GM12865 (cell line): ENCODE data around the gene CA5A.
"Not testable (repeated sequence)": the region's sequence is repeated elsewhere in the genome, so short reads cannot be mapped to it uniquely, and the experiment has no call there.

Experiments
- DNase-seq: peaks from one replicate; pipeline ENCODE4 v3.0.0; 2010; ENCODE audit warnings: low read depth
- H3K4me3 ChIP-seq: 2 replicates; pipeline ENCODE4 v1.5.1; 2011; ENCODE audit warnings: mild to moderate bottlenecking, low read depth, low read length, control low read depth
- TF ChIP-seq, protein P1 (sequence below): IDR thresholded peaks from 2 replicates; pipeline ENCODE4 v1.5.1; 2011; ENCODE audit warnings: low read length, control low read depth, low read depth, inconsistent platforms; ENCODE audit not compliant: insufficient read depth; ENCODE audit errors: missing control alignments

The CA5A gene

DNA sequence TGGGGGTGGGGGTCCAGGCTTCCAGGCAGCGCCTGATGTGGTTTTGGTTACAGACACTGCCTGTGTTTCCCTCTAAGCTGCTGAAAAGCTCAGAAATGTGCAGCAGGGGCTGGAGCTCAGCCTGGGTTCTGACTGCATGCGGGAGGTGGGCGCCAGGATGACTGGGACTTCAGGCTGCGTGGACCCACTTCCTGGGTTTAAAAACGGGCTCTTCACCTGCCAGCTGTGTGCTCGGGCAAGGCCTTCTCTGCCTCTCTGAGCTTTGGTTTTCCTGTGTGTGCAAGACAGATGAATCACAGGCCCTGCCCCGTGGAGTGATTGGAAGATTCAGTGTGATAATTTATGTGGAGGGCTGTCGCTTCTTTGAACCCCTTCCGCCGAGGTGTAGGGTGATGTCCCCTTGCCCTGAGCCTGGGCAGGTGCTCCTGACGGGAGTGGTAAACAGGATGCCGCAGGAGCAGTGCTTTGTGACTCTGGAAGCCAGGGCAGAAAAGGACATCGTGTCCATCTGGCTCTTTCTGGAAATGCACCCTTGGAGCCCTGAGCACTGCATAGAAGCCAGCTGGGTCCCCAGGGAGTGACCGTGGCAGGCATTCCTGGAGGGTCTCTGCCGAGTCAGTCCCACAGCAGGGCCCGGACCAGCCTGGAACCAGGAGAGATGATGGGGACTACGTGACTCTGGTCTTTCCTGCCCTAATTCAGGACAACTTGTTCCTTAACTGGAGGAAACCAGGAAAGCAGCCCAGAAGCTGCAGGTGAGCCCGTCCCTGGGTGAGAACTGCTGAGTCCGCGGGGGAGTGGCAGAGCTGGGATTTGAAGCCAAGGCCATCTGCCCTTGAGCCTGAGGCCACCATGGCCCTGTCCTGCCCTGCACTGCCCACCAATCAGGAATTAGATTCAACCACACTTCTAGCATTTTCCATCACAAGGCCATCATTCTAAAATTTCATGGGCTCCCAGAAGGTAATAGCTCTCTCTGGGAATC, 38.5 kb downstream of the CA5A start:
- DNase-seq = peak; percentile 22
- H3K4me3 ChIP-seq = no peak overlapping the region
- TF ChIP-seq, protein P1, sequence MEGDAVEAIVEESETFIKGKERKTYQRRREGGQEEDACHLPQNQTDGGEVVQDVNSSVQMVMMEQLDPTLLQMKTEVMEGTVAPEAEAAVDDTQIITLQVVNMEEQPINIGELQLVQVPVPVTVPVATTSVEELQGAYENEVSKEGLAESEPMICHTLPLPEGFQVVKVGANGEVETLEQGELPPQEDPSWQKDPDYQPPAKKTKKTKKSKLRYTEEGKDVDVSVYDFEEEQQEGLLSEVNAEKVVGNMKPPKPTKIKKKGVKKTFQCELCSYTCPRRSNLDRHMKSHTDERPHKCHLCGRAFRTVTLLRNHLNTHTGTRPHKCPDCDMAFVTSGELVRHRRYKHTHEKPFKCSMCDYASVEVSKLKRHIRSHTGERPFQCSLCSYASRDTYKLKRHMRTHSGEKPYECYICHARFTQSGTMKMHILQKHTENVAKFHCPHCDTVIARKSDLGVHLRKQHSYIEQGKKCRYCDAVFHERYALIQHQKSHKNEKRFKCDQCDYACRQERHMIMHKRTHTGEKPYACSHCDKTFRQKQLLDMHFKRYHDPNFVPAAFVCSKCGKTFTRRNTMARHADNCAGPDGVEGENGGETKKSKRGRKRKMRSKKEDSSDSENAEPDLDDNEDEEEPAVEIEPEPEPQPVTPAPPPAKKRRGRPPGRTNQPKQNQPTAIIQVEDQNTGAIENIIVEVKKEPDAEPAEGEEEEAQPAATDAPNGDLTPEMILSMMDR = no peak

DNA sequence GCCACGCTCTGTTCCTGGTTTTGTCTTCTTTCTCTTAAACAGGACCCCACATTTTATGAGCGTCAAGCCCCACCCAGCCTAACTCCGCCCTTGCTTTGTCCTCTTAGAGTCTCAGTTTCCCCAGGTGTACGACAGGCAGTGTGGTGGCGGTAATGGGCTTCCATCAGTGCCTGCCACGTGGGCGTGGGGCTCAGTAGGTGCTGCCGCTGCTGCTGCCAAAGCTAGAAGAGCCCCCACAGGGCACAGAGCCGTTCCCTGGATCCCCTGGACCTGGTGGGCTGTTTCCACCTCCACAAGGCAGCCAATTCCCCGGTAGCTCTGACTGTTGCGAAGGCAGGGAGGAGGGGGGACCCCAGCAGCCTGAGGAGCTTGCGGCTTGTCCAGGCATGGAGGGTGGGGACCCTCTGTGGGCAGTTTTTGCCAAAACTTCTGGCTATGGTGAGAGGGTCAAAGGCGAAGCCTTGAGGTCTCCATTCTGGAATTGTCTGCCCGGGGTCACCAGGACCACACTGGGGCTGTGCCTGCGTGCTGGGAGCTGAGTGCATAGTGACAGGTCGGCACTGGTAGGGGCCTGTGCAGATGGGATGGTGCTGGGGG, 39.3 kb downstream of the CA5A start:
- not testable (repeated sequence) for H3K4me3 ChIP-seq

DNA sequence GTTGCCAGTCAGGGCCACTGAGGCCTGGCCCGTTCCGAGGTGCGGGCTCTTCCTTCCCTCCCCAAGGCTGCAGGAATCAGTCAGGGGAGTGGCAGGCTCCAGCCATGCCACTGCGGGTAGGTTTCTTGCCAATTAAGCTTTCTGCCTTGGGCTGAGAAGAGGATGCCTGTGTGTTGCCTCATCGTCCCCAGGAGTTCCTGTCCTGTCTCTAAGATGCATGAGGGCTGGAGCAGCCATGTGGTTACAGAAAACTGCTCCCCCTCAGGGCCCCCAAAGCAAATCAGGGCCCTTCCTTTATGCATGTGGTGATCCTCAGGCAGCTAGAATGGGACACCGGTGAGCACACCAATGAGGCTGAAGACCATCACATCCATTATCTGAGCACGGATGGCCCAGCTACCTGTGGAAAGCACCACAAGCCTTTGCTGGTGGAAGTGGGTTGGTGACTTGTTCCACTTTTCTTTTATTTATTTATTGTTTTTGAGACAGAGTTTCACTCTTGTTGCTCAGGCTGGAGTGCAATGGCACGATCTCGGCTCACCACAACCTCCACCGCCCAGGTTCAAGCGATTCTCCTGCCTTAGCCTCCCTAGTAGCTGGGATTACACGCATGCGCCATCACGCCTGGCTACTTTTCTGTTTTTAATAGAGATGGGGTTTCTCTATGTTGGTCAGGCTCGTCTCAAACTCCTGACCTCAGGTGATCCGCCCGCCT, 40.0 kb downstream of the CA5A start:
- not testable (repeated sequence) for DNase-seq, H3K4me3 ChIP-seq

More for the DNA sequence above, 39.3 kb downstream of the CA5A start:
- not testable (repeated sequence) for DNase-seq

DNA sequence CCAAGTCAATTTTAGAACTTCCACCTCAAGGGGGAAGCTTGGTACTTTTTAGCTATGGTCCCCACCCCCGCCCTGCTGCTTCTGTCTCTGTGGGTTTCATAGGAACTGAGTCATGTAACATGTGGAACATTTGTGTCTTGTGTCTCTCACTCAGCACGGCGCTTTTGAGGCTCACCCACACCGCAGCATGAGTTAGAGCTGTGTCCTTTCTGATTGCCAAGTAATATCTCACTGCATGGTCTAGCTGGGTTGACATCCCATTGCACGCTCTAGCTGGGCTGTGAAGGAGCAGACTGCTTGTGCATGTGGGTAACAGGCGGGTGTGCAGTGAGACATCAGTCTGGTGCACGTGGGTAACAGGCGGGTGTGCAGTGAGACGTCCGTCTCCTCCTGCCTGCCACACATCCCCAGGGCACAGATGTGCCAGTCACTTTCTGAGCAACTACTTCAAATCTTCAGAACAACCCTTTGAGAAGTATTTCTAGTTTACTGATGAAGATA, 40.6 kb downstream of the CA5A start:
- no peak overlapping the region for H3K4me3 ChIP-seq
- TF ChIP-seq, protein P1 = no peak
- DNase-seq = peak; percentile 87

DNA sequence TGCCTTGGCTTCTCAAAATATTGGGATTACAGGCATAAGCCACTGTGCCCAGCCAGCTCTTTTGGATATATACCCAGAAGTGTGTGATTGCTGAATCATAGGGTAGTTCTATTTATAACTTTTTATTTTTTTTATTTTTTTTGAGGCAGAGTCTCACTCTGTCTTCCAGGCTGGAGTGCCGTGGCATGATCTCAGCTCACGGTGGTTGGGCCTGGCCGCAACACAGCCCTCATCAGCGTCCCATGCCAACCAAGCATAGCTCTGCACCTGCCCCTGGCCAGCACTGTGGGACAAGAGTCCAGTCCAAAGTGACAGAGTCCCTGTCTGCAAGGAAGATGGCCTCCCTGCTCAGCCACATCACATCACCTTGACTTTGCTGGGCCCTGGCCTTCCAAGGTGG, 42.3 kb downstream of the CA5A start:
- H3K4me3 ChIP-seq, DNase-seq: not testable (repeated sequence)

DNA sequence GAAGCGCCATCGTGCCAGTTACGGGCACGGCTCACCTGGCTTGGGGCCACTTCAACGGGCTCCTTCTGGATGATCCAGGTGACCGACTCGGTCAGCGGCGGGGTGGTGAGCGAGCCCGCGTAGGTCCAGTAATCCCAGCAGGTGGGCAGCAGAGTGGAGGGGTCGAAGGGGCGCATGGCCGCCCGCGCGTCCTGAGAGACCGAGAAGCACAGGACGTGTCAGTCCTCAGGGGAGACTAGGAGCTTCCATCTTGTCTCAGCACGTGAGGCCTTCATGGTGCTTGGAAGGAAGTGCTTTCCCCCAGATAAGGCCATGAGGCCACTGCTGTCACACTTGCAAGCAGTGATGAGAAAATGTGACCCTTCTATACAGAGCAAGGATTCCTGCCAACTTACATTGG, 44.6 kb downstream of the CA5A start:
- no peak for DNase-seq
- TF ChIP-seq, protein P1 = no peak
- H3K4me3 ChIP-seq = no peak overlapping the region

DNA sequence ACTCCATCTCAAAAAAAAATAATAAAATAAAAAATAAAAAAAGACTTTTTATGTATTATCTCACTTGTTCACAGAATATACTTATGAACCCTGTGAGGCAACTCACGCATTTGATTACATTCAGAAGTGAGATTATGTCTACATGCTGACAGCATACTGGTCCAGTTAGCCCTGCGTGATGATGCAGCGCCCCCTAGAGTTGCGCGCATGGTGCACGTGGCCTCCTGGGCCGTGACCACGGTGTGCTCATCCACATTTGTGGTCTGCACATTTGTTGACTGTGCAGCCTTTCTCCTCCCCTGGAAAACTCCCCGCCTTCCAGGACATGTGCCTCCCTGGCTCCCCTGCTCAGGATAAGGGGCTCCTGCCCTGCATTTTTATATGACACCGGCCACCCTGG, 46.6 kb downstream of the CA5A start:
- H3K4me3 ChIP-seq, DNase-seq: not testable (repeated sequence)
- TF ChIP-seq, protein P1 = peak; percentile 6

DNA sequence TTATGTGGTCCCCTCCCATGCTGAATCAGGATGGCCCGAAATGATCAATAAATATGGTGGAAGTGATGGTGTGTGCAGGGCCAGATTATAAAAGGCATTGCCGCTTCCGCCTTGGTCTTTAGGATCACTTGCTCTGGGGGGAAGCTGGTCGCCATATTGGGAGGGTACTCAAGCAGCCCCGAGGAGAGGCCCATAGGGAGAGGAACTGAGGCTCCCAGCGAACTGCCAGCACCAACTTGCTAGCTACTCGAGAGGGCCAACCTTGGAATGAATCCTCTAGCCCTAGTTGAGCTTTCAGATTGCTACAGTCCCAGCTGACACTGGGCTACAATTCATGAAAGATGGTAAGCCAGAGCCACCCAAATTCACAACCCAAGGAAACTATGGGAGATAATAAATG, 48.0 kb downstream of the CA5A start:
- not testable (repeated sequence) for H3K4me3 ChIP-seq, DNase-seq

DNA sequence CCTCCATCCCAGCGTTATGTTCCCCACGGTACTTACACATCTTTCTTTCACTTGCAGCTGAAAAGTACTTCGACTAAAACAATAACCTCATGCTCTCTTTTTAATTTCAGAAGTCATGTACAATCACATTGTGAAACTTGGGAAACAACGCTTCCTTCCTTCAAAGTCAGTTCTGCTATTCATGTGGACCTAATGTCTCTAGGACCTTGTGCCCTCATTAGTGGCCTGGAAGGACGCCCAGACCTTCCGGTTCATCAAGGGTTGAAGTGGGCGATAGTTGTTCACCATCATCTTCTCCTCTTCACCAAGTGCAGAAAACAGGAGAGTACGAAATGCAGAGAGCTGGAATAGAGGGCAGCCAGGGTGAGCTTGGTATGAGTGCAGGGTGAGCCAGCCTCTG, 48.4 kb downstream of the CA5A start:
- not testable (repeated sequence) for DNase-seq, H3K4me3 ChIP-seq

DNA sequence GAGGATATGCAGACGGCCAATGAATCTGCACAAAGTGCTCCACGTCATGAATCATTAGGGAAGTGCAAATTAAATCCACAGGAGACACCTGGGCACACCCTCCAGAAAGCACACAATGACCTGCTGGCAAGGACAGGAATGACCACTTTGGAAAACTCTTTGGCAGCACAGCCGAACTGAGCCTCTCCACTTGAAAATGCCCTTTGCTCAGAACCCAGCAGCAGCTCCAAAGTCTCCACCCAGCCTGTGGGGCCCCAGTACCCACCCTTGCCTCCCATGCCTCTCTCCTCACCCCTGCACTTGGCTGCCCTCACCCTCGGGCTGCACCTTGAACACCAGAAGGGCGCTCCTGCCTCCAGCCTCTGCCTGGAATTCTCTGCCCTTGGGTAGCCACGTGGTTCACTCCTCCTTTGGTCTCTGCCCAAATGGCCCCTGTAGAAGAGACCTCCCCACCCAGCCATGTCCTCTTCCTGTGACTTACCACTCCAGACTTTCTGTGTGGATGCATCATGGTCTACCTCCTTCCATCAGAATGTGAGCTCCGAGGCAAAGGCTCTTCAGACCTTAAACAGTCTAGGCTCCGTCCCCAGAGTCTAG, 50.9 kb downstream of the CA5A start:
- DNase-seq, H3K4me3 ChIP-seq: not testable (repeated sequence)
